Nephron (organoid): Measurements from ENCODE around the gene KLHL12.

Experiments used
- H3K27ac Mint-ChIP-seq, 3 experiments: 2 replicates each; pipeline ENCODE4 v1.8.0; 2020; ENCODE audit warnings: mixed read lengths in 3 of 3, mild to moderate bottlenecking in 2 of 3, moderate library complexity in 1 of 3
- H3K27me3 Mint-ChIP-seq: 2 replicates; pipeline ENCODE4 v1.8.0; 2021; ENCODE audit warnings: low read depth, mild to moderate bottlenecking, moderate library complexity, mixed read lengths
- H3K36me3 Mint-ChIP-seq: 2 replicates; pipeline ENCODE4 v1.8.0; 2020; ENCODE audit warnings: low read depth, mixed read lengths
- H3K4me1 Mint-ChIP-seq: 2 replicates; pipeline ENCODE4 v1.8.0; 2020; ENCODE audit warnings: mixed read lengths
- H3K4me3 Mint-ChIP-seq, 3 experiments: 2 replicates each; pipeline ENCODE4 v1.8.0; 2020; ENCODE audit warnings: mild to moderate bottlenecking in 3 of 3, mixed read lengths in 3 of 3, moderate library complexity in 2 of 3
- H3K9me3 Mint-ChIP-seq: 2 replicates; pipeline ENCODE4 v1.8.0; 2020; ENCODE audit warnings: mixed read lengths
- CTCF ChIP-seq, 3 experiments: fragments of 200-600 bp; sonication (generic); IDR thresholded peaks; one replicate each; pipeline ENCODE4 v1.5.0; 2021; ENCODE audit warnings: antibody characterized with exemption in 3 of 3; ENCODE audit not compliant: unreplicated experiment in 3 of 3

KLHL12 gene

GRCh38 chr1:202890392-202890791 lies 36.6 kb downstream of the KLHL12 start:
- H3K4me3 Mint-ChIP-seq, result no peak overlapping the region
- no peak overlapping the region for H3K27ac Mint-ChIP-seq
- H3K9me3 Mint-ChIP-seq, result no peaks in the 10 kb centered on the region
- H3K36me3 Mint-ChIP-seq, result peaks cover 29% of the 10 kb centered on the region
- TF ChIP-seq CTCF (IDR thresholded peaks at IDR 0.05; ENCODE audit: unreplicated experiment in 3 of 3), result no peak
- peaks cover 8% of the 10 kb centered on the region for H3K4me1 Mint-ChIP-seq
- H3K27me3 Mint-ChIP-seq, result no peaks in the 10 kb centered on the region

GRCh38 chr1:202888531-202889360 lies 38.3 kb downstream of the KLHL12 start, which contains the start of gene RABIF:
RABIF (minus strand) TSS chr1:202889149; CDS start chr1:202889098, 51 bp downstream.
- no peaks in the 10 kb centered on the region for H3K27me3 Mint-ChIP-seq
- H3K4me3 Mint-ChIP-seq, result peak within 1 kb of the TSS; percentile 91 to 96 (median 94)
- peaks cover 17% of the 10 kb centered on the region for H3K36me3 Mint-ChIP-seq
- peak within 1 kb of the TSS; percentile 85 to 92 (median 92) for H3K27ac Mint-ChIP-seq
- H3K9me3 Mint-ChIP-seq, result no peaks in the 10 kb centered on the region
- H3K4me1 Mint-ChIP-seq, result peaks cover 8% of the 10 kb centered on the region
- peak in 2 of 3 experiments; percentile 16 to 20 for TF ChIP-seq CTCF (IDR thresholded peaks at IDR 0.05; ENCODE audit: unreplicated experiment in 3 of 3)

DNA sequence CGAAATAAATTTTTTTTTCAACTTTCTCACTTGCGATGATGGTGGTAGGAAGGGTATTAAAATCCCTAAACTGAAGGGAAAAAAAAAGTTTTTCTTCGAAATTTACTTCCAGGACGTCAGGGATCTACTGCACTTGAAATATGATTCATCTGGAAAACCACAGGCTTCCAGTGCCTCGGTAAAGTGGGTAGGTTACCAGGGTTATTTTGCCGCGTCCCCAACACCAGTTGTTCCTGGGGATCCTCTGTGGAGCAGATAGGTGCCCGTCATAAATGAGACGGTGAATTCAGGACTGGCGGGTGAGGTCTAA lies 38.9 kb downstream of the KLHL12 start:
- no peak for TF ChIP-seq CTCF (IDR thresholded peaks at IDR 0.05; ENCODE audit: unreplicated experiment in 3 of 3)
- Mint-ChIP-seq H3K27ac (peak overlapping the region; percentile 66 to 92 (median 91)), H3K4me3 (peak overlapping the region; percentile 91 to 96 (median 94)), H3K36me3 (peaks cover 13% of the 10 kb centered on the region), H3K9me3 (no peaks in the 10 kb centered on the region), H3K27me3 (no peaks in the 10 kb centered on the region), H3K4me1 (peaks cover 8% of the 10 kb centered on the region)

GRCh38 chr1:202880961-202881460 lies 46.0 kb downstream of the KLHL12 start:
- Mint-ChIP-seq H3K4me1 (no peaks in the 10 kb centered on the region), H3K27ac (no peak overlapping the region), H3K9me3 (no peaks in the 10 kb centered on the region), H3K4me3 (no peak overlapping the region), H3K36me3 (peaks cover 18% of the 10 kb centered on the region), H3K27me3 (no peaks in the 10 kb centered on the region)
- TF ChIP-seq CTCF (IDR thresholded peaks at IDR 0.05; ENCODE audit: unreplicated experiment in 3 of 3), result no peak

DNA sequence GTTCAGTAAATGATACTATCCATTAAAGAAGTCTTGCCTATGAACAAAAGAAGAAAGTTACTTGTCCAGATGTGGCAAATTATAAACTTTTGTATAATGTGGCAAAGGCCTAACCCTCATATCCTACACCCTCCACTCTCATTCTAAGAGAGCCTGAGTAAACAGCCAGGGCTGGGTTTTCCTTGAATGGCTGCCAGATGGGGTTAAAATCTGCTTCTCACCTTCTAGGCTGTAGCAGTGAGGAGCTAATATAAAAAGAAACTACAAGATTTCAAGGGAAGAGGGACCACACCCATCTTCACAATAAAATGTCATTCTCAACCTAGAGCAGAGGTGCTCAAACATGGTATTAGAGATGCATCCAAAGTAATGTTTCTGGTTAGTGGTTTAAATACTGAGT lies 47.0 kb downstream of the KLHL12 start:
- no peak for TF ChIP-seq CTCF (IDR thresholded peaks at IDR 0.05; ENCODE audit: unreplicated experiment in 3 of 3)
- Mint-ChIP-seq H3K4me1 (no peaks in the 10 kb centered on the region), H3K27me3 (no peaks in the 10 kb centered on the region), H3K4me3 (no peak overlapping the region), H3K36me3 (peaks cover 18% of the 10 kb centered on the region), H3K9me3 (no peaks in the 10 kb centered on the region), H3K27ac (no peak overlapping the region)

DNA sequence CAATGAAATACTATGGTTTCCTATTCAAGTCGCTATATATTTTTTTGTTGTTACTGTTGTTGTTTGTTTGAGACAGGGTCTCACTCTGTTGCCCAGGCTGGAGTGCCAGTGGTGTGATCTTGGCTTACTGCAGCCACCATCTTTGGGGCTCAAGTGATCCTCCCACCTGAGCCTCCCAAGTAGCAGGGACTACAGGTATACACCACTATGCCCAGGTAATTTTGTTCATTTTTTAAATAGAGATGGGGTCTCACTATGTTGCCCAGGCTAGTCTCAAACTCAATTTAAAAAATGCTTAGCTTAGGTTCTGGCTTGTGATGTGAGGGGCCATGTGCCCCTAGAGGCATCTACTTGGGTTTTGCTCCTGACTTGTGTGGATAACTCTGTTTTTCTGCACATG lies 47.9 kb downstream of the KLHL12 start:
- Mint-ChIP-seq H3K4me1 (no peaks in the 10 kb centered on the region), H3K9me3 (no peaks in the 10 kb centered on the region), H3K4me3 (no peak overlapping the region), H3K27me3 (no peaks in the 10 kb centered on the region), H3K36me3 (peaks cover 18% of the 10 kb centered on the region), H3K27ac (no peak overlapping the region)
- TF ChIP-seq CTCF (IDR thresholded peaks at IDR 0.05; ENCODE audit: unreplicated experiment in 3 of 3), result no peak
